ENCODE data around the gene NUAK2. TPM values are rescaled to one million over a fixed set of nuclear protein-coding genes. Genes with fewer than 3 reads are reported as not detected.

NUAK2 gene
- 5.5 and 12.0 TPM in 2 replicates for total RNA-seq

DNA sequence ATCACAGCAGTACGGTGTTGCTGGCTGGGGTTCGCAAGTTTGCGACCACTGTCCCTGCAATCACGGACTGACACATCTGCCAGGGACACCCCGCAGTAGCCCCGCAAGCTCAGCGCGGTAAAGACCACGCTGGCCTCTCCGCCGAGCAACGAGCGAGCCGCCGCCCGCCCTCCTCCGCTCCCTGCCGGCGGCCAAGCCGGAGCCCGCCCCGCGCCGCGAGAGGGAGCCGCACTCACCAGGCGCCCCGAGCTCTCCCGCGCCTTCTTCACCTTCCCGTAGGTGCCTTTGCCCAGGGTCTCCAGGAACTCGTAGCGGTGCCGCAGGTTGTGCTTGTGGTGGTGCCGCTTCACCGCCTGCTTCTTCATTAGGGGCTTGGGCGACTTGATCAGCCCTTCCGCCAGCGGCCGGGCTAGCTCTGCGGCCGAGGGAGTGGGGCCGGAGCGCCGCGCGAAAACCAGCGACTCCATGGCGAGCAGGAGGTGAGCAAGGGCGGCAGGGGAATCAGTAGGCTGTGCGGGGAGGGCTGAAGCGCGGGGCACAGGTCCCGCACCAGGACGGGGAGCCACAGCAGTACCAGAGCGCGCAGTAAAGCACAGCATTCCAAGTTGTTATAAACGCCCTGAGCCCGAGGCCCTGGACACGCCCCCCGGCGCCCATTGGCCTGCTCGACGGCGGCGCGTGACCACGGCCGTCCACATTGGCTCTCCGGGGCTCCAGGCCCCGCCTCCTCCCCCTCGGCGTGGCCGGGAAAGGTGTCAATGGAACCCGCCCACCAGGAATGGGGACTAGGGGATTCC, at the start of gene NUAK2:
TSS of gene NUAK2 (minus strand) at position 584 of the 797 bp plus-strand sequence. CDS start at position 467, 117 bp downstream.

GRCh38 chr1:205356440-205357139, 35.0 kb upstream of the NUAK2 start, which contains the start of gene KLHDC8A:
TSS of gene KLHDC8A (minus strand) at chr1:205356922. CDS start at chr1:205343604, 13,318 bp downstream.

Other genes with a start within 250 kb of the NUAK2 start
- 2.1 and 3.0 TPM in 2 replicates for gene TMEM81, start 237.3 kb downstream of the NUAK2 start, total RNA-seq
- gene RBBP5, start 199.8 kb downstream of the NUAK2 start, total RNA-seq = 27.5 and 28.0 TPM in 2 replicates
- gene DSTYK, start 110.0 kb downstream of the NUAK2 start, total RNA-seq = 17.1 and 21.4 TPM in 2 replicates
- 0.34 and 8.5 TPM in 2 replicates for gene TMCC2, start 93.8 kb downstream of the NUAK2 start, total RNA-seq
- gene KLHDC8A, start 35.2 kb upstream of the NUAK2 start, total RNA-seq = not detected in 2 replicates
- 1.5 and 6.8 TPM in 2 replicates for gene LEMD1, start 100.3 kb upstream of the NUAK2 start, total RNA-seq
- 0.68 and 1.1 TPM in 2 replicates for gene BLACAT1, start 134.3 kb upstream of the NUAK2 start, total RNA-seq
- gene CDK18, start 182.9 kb upstream of the NUAK2 start, total RNA-seq = 1.0 and 19.7 TPM in 2 replicates